ENCODE measurements around the gene LRGUK. TPM values are rescaled to one million over a fixed set of nuclear protein-coding genes. Genes with fewer than 3 reads are reported as not detected.

The LRGUK gene
- total RNA-seq, 2 donors from 2014 or later, result 0.14 to 0.19 TPM

DNA sequence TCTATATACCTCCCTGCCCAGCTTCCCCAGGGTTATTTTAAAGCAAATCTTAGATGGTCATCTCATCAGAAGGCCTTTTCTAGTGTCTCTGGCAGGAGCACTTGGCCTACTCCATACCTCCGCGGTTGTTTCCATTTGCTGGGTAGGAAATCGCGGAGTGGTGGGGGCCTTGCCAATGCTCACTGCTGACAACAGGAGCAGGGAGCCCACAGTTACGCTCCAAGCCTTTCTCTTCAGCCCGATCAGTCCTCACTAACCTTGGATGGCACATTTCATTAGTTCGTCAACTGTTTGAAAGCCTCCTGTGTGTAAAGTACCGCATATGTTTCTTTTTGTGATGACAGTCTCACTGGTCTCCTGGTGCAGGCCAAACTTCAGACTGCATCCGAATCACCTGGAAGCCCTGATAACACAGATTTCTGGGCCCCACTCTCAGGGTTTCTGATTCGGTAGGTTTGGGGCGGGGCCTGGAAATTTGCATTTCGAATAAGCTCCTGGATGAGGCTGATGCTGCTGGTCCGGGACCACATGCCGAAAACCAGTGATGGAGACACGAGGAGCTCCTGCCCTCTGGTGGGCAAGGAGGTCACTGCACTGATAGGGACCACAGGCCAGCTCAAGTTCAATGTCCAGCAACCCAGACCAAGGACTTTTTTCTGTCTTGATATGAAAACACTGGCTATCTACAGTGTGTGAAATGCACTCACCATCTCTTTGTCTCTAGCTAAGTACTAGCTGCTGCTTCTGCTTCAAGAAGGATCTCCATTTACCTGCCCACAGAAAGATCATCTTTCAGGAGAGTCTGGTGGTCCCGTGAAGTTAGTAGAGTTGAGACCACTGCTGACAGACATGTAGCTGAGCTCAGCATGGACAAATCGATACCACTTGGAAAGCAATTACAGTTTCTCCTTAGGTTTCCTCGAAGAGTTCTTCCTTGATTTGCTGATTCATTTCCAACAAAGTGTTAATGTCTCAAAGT lies 14.0 kb downstream of the LRGUK start:
- ATAC-seq (replicated peaks in 1 of 2), result peak; percentile 68 to 77
- Mint-ChIP-seq H3K4me3 (peak overlapping the region in 1 of 2 donors; percentile 27), H3K36me3 (ENCODE audit: insufficient read depth in 2 of 2) (no peaks in the 10 kb centered on the region)

DNA sequence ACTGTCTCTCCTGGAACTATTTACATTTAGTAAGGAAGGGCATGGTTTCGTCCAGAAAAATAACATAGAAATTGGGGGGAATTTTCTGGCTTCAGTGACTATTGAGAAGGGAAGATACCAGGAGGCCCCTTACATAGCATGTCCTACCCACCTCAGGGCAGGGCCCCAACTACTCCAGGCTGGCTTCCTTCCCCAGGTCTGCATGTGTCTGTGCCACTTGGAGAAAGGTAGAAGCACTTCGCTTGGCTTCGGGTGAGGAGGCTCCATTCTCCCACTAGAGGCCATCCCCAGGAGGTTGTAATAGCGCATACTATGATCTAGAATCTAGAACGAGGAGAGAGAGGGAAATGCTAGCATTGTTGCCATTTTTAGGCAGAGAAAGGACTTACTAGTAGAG lies 14.7 kb downstream of the LRGUK start:
- no peaks in the 10 kb centered on the region for H3K27me3 Mint-ChIP-seq (ENCODE audit: low read depth)
- no peak overlapping the region for H3K4me3 Mint-ChIP-seq
- no peaks in the 10 kb centered on the region for H3K36me3 Mint-ChIP-seq (ENCODE audit: insufficient read depth in 2 of 2)
- no peaks in the 10 kb centered on the region for H3K9me3 Mint-ChIP-seq
- no peak overlapping the region for H3K27ac Mint-ChIP-seq
- H3K4me1 Mint-ChIP-seq (ENCODE audit: low read depth), result no peaks in the 10 kb centered on the region
- no peak for ATAC-seq (replicated peaks in 1 of 2)
- no peak for DNase-seq

More for the DNA sequence above, 14.0 kb downstream of the LRGUK start:
- peak; percentile 58 to 66 for DNase-seq
- Mint-ChIP-seq H3K27me3 (ENCODE audit: low read depth) (no peaks in the 10 kb centered on the region), H3K27ac (no peak overlapping the region), H3K4me1 (ENCODE audit: low read depth) (no peaks in the 10 kb centered on the region), H3K9me3 (no peaks in the 10 kb centered on the region)

DNA sequence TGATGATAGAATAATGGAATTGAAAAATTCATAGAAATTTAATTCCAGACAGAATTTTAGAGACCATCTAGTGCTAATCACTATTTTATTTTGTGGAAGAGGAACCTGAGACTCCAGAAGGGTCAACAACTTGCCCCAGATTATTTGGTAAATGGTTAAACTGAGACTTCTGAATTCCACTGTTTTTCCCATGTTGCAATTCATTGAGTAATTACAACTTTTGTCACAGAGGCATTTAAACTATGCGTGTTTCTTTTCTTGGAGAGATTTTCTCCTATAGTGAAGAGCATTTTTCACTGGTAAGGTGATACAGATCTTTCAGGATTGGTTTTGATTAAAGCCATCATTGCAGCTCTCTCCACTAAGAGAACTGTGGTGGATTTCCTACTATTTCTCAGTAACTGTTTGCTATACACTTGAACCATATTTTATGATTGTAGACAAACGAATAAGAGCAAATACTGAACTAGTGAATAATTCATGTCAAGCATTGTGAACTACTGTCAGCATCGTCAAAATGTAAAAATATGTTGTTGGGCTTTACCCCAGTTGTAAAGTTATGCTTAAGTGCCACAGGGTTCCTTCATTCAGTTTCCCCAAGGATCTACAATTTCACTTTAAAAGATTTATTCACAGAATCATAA lies 26.5 kb downstream of the LRGUK start:
- no peaks in the 10 kb centered on the region for H3K9me3 Mint-ChIP-seq
- no peaks in the 10 kb centered on the region for H3K36me3 Mint-ChIP-seq (ENCODE audit: insufficient read depth in 2 of 2)
- no peaks in the 10 kb centered on the region for H3K4me1 Mint-ChIP-seq (ENCODE audit: low read depth)
- H3K27me3 Mint-ChIP-seq (ENCODE audit: low read depth), result no peaks in the 10 kb centered on the region
- no peak overlapping the region for H3K4me3 Mint-ChIP-seq
- no peak overlapping the region for H3K27ac Mint-ChIP-seq
- no peak for DNase-seq
- ATAC-seq (replicated peaks in 1 of 2), result no peak

- H3K4me1 Mint-ChIP-seq (ENCODE audit: low read depth), result no peaks in the 10 kb centered on the region
- no peaks in the 10 kb centered on the region for H3K9me3 Mint-ChIP-seq
- DNase-seq (no peak), ATAC-seq (replicated peaks in 1 of 2) (no peak)
- H3K4me3 Mint-ChIP-seq, result no peak overlapping the region
- H3K36me3 Mint-ChIP-seq (ENCODE audit: insufficient read depth in 2 of 2), result no peaks in the 10 kb centered on the region
- no peaks in the 10 kb centered on the region for H3K27me3 Mint-ChIP-seq (ENCODE audit: low read depth)
- H3K27ac Mint-ChIP-seq, result no peak overlapping the region
These were observed 27.5 kb downstream of the LRGUK start for GRCh38 chr7:134154581-134155130.

GRCh38 chr7:134155206-134155605 lies 28.1 kb downstream of the LRGUK start:
- no peak overlapping the region for H3K27ac Mint-ChIP-seq
- no peaks in the 10 kb centered on the region for H3K27me3 Mint-ChIP-seq (ENCODE audit: low read depth)
- H3K36me3 Mint-ChIP-seq (ENCODE audit: insufficient read depth in 2 of 2), result no peaks in the 10 kb centered on the region
- DNase-seq (no peak), ATAC-seq (replicated peaks in 1 of 2) (no peak)
- no peak overlapping the region for H3K4me3 Mint-ChIP-seq
- H3K9me3 Mint-ChIP-seq, result no peaks in the 10 kb centered on the region
- H3K4me1 Mint-ChIP-seq (ENCODE audit: low read depth), result no peaks in the 10 kb centered on the region

- Mint-ChIP-seq H3K9me3 (no peaks in the 10 kb centered on the region), H3K27ac (no peak overlapping the region)
- DNase-seq, result no peak
These were observed 28.7 kb downstream of the LRGUK start for GRCh38 chr7:134155871-134156270.

DNA sequence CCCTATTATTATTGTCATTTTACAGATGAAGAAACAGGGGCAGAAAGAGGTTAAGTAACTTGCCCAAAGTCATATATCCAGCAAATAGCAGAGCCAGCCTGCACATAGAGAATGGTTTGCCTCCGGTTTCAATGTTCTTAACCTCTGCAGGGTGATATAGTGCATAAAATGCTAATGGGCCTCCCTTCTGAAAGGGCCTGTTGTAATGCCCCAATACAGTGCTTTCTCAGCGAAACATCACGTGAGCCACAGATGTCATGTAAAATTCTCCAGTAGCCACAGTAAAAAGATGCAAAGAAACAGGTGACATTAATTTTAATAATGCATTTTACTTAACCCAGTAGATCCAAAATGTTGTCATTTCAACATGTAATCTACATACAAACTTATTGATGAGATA lies 38.1 kb downstream of the LRGUK start:
- H3K4me3 Mint-ChIP-seq, result no peak overlapping the region
- H3K9me3 Mint-ChIP-seq, result no peaks in the 10 kb centered on the region
- no peaks in the 10 kb centered on the region for H3K27me3 Mint-ChIP-seq (ENCODE audit: low read depth)
- H3K27ac Mint-ChIP-seq, result no peak overlapping the region
- H3K36me3 Mint-ChIP-seq (ENCODE audit: insufficient read depth in 2 of 2), result no peaks in the 10 kb centered on the region
- no peak for DNase-seq
- no peaks in the 10 kb centered on the region for H3K4me1 Mint-ChIP-seq (ENCODE audit: low read depth)
- ATAC-seq (replicated peaks in 1 of 2), result no peak

More at GRCh38 chr7:134155871-134156270, 28.7 kb downstream of the LRGUK start:
- no peak for ATAC-seq (replicated peaks in 1 of 2)
- no peaks in the 10 kb centered on the region for H3K27me3 Mint-ChIP-seq (ENCODE audit: low read depth)
- H3K4me3 Mint-ChIP-seq, result no peak overlapping the region
- H3K36me3 Mint-ChIP-seq (ENCODE audit: insufficient read depth in 2 of 2), result no peaks in the 10 kb centered on the region
- H3K4me1 Mint-ChIP-seq (ENCODE audit: low read depth), result no peaks in the 10 kb centered on the region

GRCh38 chr7:134167250-134167649 lies 40.1 kb downstream of the LRGUK start:
- H3K9me3 Mint-ChIP-seq, result no peaks in the 10 kb centered on the region
- H3K36me3 Mint-ChIP-seq (ENCODE audit: insufficient read depth in 2 of 2), result no peaks in the 10 kb centered on the region
- ATAC-seq (replicated peaks in 1 of 2) (no peak), DNase-seq (no peak)
- H3K27me3 Mint-ChIP-seq (ENCODE audit: low read depth), result no peaks in the 10 kb centered on the region
- H3K27ac Mint-ChIP-seq, result no peak overlapping the region
- no peaks in the 10 kb centered on the region for H3K4me1 Mint-ChIP-seq (ENCODE audit: low read depth)
- no peak overlapping the region for H3K4me3 Mint-ChIP-seq

GRCh38 chr7:134167841-134168240 lies 40.7 kb downstream of the LRGUK start:
- no peak for DNase-seq
- H3K4me3 Mint-ChIP-seq, result no peak overlapping the region
- no peak for ATAC-seq (replicated peaks in 1 of 2)
- no peaks in the 10 kb centered on the region for H3K9me3 Mint-ChIP-seq
- no peaks in the 10 kb centered on the region for H3K4me1 Mint-ChIP-seq (ENCODE audit: low read depth)
- no peak overlapping the region for H3K27ac Mint-ChIP-seq
- H3K36me3 Mint-ChIP-seq (ENCODE audit: insufficient read depth in 2 of 2), result no peaks in the 10 kb centered on the region
- no peaks in the 10 kb centered on the region for H3K27me3 Mint-ChIP-seq (ENCODE audit: low read depth)

GRCh38 chr7:134174795-134175261 lies 47.7 kb downstream of the LRGUK start:
- Mint-ChIP-seq H3K27me3 (ENCODE audit: low read depth) (no peaks in the 10 kb centered on the region), H3K4me1 (ENCODE audit: low read depth) (peaks cover 12% of the 10 kb centered on the region), H3K36me3 (ENCODE audit: insufficient read depth in 2 of 2) (no peaks in the 10 kb centered on the region), H3K4me3 (peak overlapping the region in 1 of 2 donors; percentile 11), H3K27ac (peak overlapping the region; percentile 11), H3K9me3 (no peaks in the 10 kb centered on the region)
- DNase-seq, result peak; percentile 26 to 32
- ATAC-seq (replicated peaks in 1 of 2), result peak; percentile 98 to 99

GRCh38 chr7:134175334-134176036 lies 48.3 kb downstream of the LRGUK start:
- Mint-ChIP-seq H3K4me3 (peak overlapping the region in 1 of 2 donors; percentile 3), H3K4me1 (ENCODE audit: low read depth) (peaks cover 12% of the 10 kb centered on the region), H3K27me3 (ENCODE audit: low read depth) (no peaks in the 10 kb centered on the region), H3K36me3 (ENCODE audit: insufficient read depth in 2 of 2) (no peaks in the 10 kb centered on the region), H3K9me3 (no peaks in the 10 kb centered on the region), H3K27ac (peak overlapping the region; percentile 11)
- DNase-seq, result no peak
- no peak for ATAC-seq (replicated peaks in 1 of 2)

- Mint-ChIP-seq H3K4me3 (no peak overlapping the region), H3K9me3 (no peaks in the 10 kb centered on the region), H3K27ac (no peak overlapping the region), H3K27me3 (ENCODE audit: low read depth) (no peaks in the 10 kb centered on the region), H3K4me1 (ENCODE audit: low read depth) (peaks cover 12% of the 10 kb centered on the region), H3K36me3 (ENCODE audit: insufficient read depth in 2 of 2) (no peaks in the 10 kb centered on the region)
- DNase-seq (no peak), ATAC-seq (replicated peaks in 1 of 2) (no peak)
These were observed 48.9 kb downstream of the LRGUK start for GRCh38 chr7:134176037-134176350.

Data from activated T-cell treated with anti-CD3 and anti-CD28 coated beads, Interleukin-2, amount 50 U/mL, for 72 hours (primary cell).